ENCODE data around the gene PNPLA3.

Gene PNPLA3

GRCh38 chr22:43991316-43992020, 67.9 kb downstream of the PNPLA3 start:
- H2BK5ac ChIP-seq (ENCODE audit: low read depth, low read length, poor library complexity) = no peak overlapping the region
- no peak overlapping the region for H2AK5ac ChIP-seq (ENCODE audit: low read length)
- no peaks in the 10 kb centered on the region for H3K79me2 ChIP-seq (ENCODE audit: control insufficient read depth, insufficient read depth, low read length, poor library complexity)
- no CpG with 5 or more reads among the region's 11 CpGs for WGBS (ENCODE audit: extremely low coverage, insufficient coverage, insufficient read length)
- H4K12ac ChIP-seq (ENCODE audit: low read depth, low read length) = no peak overlapping the region
- H2BK12ac ChIP-seq (ENCODE audit: low read length) = no peak overlapping the region
- peaks cover 45 to 58% of the 10 kb centered on the region in 2 experiments for H3K36me3 ChIP-seq (ENCODE audit: control insufficient read depth in 1 of 2, insufficient read depth in 2 of 2, low read length in 2 of 2)
- H3K4me2 ChIP-seq (ENCODE audit: low read length) = no peak overlapping the region
- H3K4me1 ChIP-seq (ENCODE audit: control insufficient read depth in 1 of 2, insufficient read depth in 2 of 2, low read length in 2 of 2) = peaks cover 0 to 2% of the 10 kb centered on the region in 2 experiments
- no peak overlapping the region for H3K27ac ChIP-seq (ENCODE audit: low read depth, low read length)
- H3K27me3 ChIP-seq (ENCODE audit: insufficient read depth, low read length) = no peaks in the 10 kb centered on the region
- no peak overlapping the region for H3K18ac ChIP-seq (ENCODE audit: low read length)
- no peak overlapping the region for H3K23ac ChIP-seq (ENCODE audit: low read length)
- no peak overlapping the region for H4K8ac ChIP-seq (ENCODE audit: low read depth, low read length)
- no peak overlapping the region for H3K4ac ChIP-seq (ENCODE audit: low read depth, low read length)
- peak; percentile 56 to 82 for DNase-seq
- no peaks in the 10 kb centered on the region for H3K9me3 ChIP-seq (ENCODE audit: insufficient read depth, low read depth, low read length)
- H4K91ac ChIP-seq (ENCODE audit: low read depth, low read length) = no peak overlapping the region
- no peak overlapping the region for H2BK120ac ChIP-seq (ENCODE audit: insufficient read depth, low read length, poor library complexity)
- no peaks in the 10 kb centered on the region for H3K79me1 ChIP-seq (ENCODE audit: low read length)
- no peak overlapping the region for H3K4me3 ChIP-seq (ENCODE audit: low read depth, low read length)
- H3K9ac ChIP-seq (ENCODE audit: low read length) = no peak overlapping the region
- H3K14ac ChIP-seq (ENCODE audit: low read length) = no peak overlapping the region
- H2AFZ ChIP-seq (ENCODE audit: insufficient read depth, low read length, poor library complexity) = no peak overlapping the region

DNA sequence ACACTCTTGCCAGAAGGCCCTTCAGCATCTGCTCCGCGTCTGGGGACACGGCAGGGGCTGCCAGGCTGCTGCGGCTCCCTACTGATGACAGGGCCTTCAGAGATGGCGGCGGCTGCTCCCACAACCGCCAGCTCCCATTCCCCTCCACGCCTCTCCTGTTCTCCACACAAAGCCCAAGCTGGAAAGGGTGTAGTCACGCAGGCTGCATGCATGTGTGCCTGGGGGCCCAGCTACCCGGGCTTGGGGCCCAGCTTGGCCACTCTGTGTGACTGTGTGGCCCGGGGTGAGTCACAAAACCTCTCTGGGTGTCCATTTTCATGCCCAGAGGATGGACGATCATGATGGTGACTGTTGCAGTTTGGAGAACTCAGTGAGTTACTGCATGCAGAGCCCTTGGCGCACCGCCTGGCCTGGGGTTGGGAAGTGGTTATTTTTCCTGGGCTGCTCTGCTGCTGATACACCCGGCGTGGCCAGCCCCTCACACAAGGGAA, 68.8 kb downstream of the PNPLA3 start:
- H4K12ac ChIP-seq (ENCODE audit: low read depth, low read length) = no peak overlapping the region
- H2AFZ ChIP-seq (ENCODE audit: insufficient read depth, low read length, poor library complexity) = no peak overlapping the region
- H3K79me2 ChIP-seq (ENCODE audit: control insufficient read depth, insufficient read depth, low read length, poor library complexity) = no peaks in the 10 kb centered on the region
- no peak overlapping the region for H2BK120ac ChIP-seq (ENCODE audit: insufficient read depth, low read length, poor library complexity)
- no CpG with 5 or more reads among the region's 16 CpGs for WGBS (ENCODE audit: extremely low coverage, insufficient coverage, insufficient read length)
- peak overlapping the region; percentile 44 for H3K9ac ChIP-seq (ENCODE audit: low read length)
- H3K14ac ChIP-seq (ENCODE audit: low read length) = no peak overlapping the region
- H3K4me2 ChIP-seq (ENCODE audit: low read length) = no peak overlapping the region
- H4K91ac ChIP-seq (ENCODE audit: low read depth, low read length) = no peak overlapping the region
- no peak for DNase-seq
- H3K18ac ChIP-seq (ENCODE audit: low read length) = no peak overlapping the region
- no peak overlapping the region for H3K27ac ChIP-seq (ENCODE audit: low read depth, low read length)
- peaks cover 0 to 2% of the 10 kb centered on the region in 2 experiments for H3K4me1 ChIP-seq (ENCODE audit: control insufficient read depth in 1 of 2, insufficient read depth in 2 of 2, low read length in 2 of 2)
- H3K79me1 ChIP-seq (ENCODE audit: low read length) = no peaks in the 10 kb centered on the region
- H3K4me3 ChIP-seq (ENCODE audit: low read depth, low read length) = no peak overlapping the region
- no peak overlapping the region for H2BK5ac ChIP-seq (ENCODE audit: low read depth, low read length, poor library complexity)
- no peak overlapping the region for H3K4ac ChIP-seq (ENCODE audit: low read depth, low read length)
- H4K8ac ChIP-seq (ENCODE audit: low read depth, low read length) = no peak overlapping the region
- no peaks in the 10 kb centered on the region for H3K9me3 ChIP-seq (ENCODE audit: insufficient read depth, low read depth, low read length)
- peaks cover 51 to 62% of the 10 kb centered on the region in 2 experiments for H3K36me3 ChIP-seq (ENCODE audit: control insufficient read depth in 1 of 2, insufficient read depth in 2 of 2, low read length in 2 of 2)
- H2BK12ac ChIP-seq (ENCODE audit: low read length) = no peak overlapping the region
- no peak overlapping the region for H3K23ac ChIP-seq (ENCODE audit: low read length)
- no peaks in the 10 kb centered on the region for H3K27me3 ChIP-seq (ENCODE audit: insufficient read depth, low read length)
- H2AK5ac ChIP-seq (ENCODE audit: low read length) = no peak overlapping the region

DNA sequence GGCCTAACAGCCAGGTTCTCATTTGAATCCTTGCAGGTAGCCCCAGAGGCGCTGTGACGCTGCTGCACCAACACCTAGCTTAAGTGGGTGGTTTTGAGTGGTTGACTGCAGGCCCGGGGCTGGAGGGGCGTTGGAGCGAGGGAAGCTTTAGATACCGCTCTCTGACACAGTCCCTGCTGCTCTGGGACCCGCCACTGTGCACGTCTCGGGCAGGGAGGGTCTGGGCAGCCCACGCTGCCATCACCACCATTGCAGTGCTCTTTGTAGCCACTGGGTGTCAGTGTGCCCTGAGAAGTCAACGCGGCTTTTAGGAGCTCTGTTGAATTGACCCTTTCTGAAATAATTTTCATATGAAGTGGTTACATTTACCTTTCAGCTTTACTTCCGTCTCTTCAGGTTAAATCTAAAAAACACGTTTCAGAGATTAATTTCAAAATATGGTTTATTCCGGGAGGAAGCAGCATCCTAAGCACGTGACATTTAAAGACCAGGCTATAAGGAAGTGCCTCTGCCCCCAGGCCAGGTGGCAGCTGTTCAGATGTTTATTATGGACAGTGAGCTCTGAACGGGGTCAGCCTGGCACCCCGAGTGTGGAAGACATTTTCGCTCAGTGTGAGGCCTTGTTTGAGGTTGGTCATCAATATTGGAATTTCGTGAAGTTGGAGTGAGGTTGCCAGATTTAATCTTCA, 69.6 kb downstream of the PNPLA3 start:
- H2AFZ ChIP-seq (ENCODE audit: insufficient read depth, low read length, poor library complexity) = no peak overlapping the region
- no peak overlapping the region for H4K91ac ChIP-seq (ENCODE audit: low read depth, low read length)
- WGBS (ENCODE audit: extremely low coverage, insufficient coverage, insufficient read length) = no CpG with 5 or more reads among the region's 20 CpGs
- H3K4me2 ChIP-seq (ENCODE audit: low read length) = no peak overlapping the region
- peak; percentile 37 to 73 for DNase-seq
- no peak overlapping the region for H3K4me3 ChIP-seq (ENCODE audit: low read depth, low read length)
- H3K14ac ChIP-seq (ENCODE audit: low read length) = no peak overlapping the region
- H3K4me1 ChIP-seq (ENCODE audit: control insufficient read depth in 1 of 2, insufficient read depth in 2 of 2, low read length in 2 of 2) = peaks cover 0 to 2% of the 10 kb centered on the region in 2 experiments
- H3K79me2 ChIP-seq (ENCODE audit: control insufficient read depth, insufficient read depth, low read length, poor library complexity) = no peaks in the 10 kb centered on the region
- H3K36me3 ChIP-seq (ENCODE audit: control insufficient read depth in 1 of 2, insufficient read depth in 2 of 2, low read length in 2 of 2) = peaks cover 54 to 63% of the 10 kb centered on the region in 2 experiments
- no peaks in the 10 kb centered on the region for H3K79me1 ChIP-seq (ENCODE audit: low read length)
- no peaks in the 10 kb centered on the region for H3K9me3 ChIP-seq (ENCODE audit: insufficient read depth, low read depth, low read length)
- H3K27me3 ChIP-seq (ENCODE audit: insufficient read depth, low read length) = no peaks in the 10 kb centered on the region
- H3K9ac ChIP-seq (ENCODE audit: low read length) = no peak overlapping the region
- no peak overlapping the region for H4K12ac ChIP-seq (ENCODE audit: low read depth, low read length)
- H3K23ac ChIP-seq (ENCODE audit: low read length) = no peak overlapping the region
- no peak overlapping the region for H2BK12ac ChIP-seq (ENCODE audit: low read length)
- H2BK120ac ChIP-seq (ENCODE audit: insufficient read depth, low read length, poor library complexity) = no peak overlapping the region
- H3K4ac ChIP-seq (ENCODE audit: low read depth, low read length) = no peak overlapping the region
- no peak overlapping the region for H3K27ac ChIP-seq (ENCODE audit: low read depth, low read length)
- no peak overlapping the region for H4K8ac ChIP-seq (ENCODE audit: low read depth, low read length)
- no peak overlapping the region for H2AK5ac ChIP-seq (ENCODE audit: low read length)
- no peak overlapping the region for H2BK5ac ChIP-seq (ENCODE audit: low read depth, low read length, poor library complexity)
- no peak overlapping the region for H3K18ac ChIP-seq (ENCODE audit: low read length)

DNA sequence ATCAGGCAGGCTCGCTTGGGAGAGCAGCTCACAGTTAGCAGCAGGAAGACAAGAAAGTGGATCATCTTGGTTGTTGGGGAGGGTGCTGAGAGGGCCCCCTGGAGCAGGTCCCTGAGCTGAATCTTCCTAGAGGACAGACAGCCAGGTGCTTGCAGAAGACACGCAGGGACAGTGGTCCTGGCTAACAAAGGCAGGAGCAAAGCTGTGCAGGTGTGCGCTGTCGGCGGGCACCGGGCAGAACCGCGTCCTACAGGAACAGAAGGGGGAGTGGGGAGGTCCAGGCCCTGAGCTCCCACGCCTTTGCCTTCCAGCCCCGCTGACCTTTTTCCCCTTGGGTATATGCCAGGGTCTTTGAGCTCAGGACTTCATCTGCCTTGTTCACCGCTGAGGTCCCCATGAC, 70.4 kb downstream of the PNPLA3 start:
- Histone ChIP-seq H2BK5ac (ENCODE audit: low read depth, low read length, poor library complexity) (no peak overlapping the region), H3K27ac (ENCODE audit: low read depth, low read length) (no peak overlapping the region), H4K12ac (ENCODE audit: low read depth, low read length) (no peak overlapping the region), H3K23ac (ENCODE audit: low read length) (no peak overlapping the region), H4K8ac (ENCODE audit: low read depth, low read length) (no peak overlapping the region), H3K9ac (ENCODE audit: low read length) (no peak overlapping the region), H2AK5ac (ENCODE audit: low read length) (no peak overlapping the region), H4K91ac (ENCODE audit: low read depth, low read length) (no peak overlapping the region), H3K27me3 (ENCODE audit: insufficient read depth, low read length) (no peaks in the 10 kb centered on the region), H3K4ac (ENCODE audit: low read depth, low read length) (no peak overlapping the region), H3K36me3 (ENCODE audit: control insufficient read depth in 1 of 2, insufficient read depth in 2 of 2, low read length in 2 of 2) (peaks cover 56 to 64% of the 10 kb centered on the region in 2 experiments), H3K4me2 (ENCODE audit: low read length) (no peak overlapping the region), H3K9me3 (ENCODE audit: insufficient read depth, low read depth, low read length) (no peaks in the 10 kb centered on the region), H3K18ac (ENCODE audit: low read length) (no peak overlapping the region), H2AFZ (ENCODE audit: insufficient read depth, low read length, poor library complexity) (no peak overlapping the region), H2BK120ac (ENCODE audit: insufficient read depth, low read length, poor library complexity) (no peak overlapping the region), H3K14ac (ENCODE audit: low read length) (no peak overlapping the region), H2BK12ac (ENCODE audit: low read length) (no peak overlapping the region), H3K4me1 (ENCODE audit: control insufficient read depth in 1 of 2, insufficient read depth in 2 of 2, low read length in 2 of 2) (peaks cover 0 to 2% of the 10 kb centered on the region in 2 experiments), H3K4me3 (ENCODE audit: low read depth, low read length) (no peak overlapping the region), H3K79me1 (ENCODE audit: low read length) (no peaks in the 10 kb centered on the region), H3K79me2 (ENCODE audit: control insufficient read depth, insufficient read depth, low read length, poor library complexity) (no peaks in the 10 kb centered on the region)
- no CpG with 5 or more reads among the region's 11 CpGs for WGBS (ENCODE audit: extremely low coverage, insufficient coverage, insufficient read length)
- no peak for DNase-seq
